SK-N-SH treated with all-trans-retinoic acid at 6 μM for 48 hours (cell line): ENCODE data around the gene CNTRL.
A peak's percentile ranks its signal among the peaks of the same experiment; 100 is the strongest.

Source experiments
- ATAC-seq: fragments of 200-7000 bp; cut with Tn5 transposase; 3 replicates; pipeline ENCODE4 v1.9.1; 2020; ENCODE audit warnings: mild to moderate bottlenecking, moderate library complexity
- BACH2 ChIP-seq: fragments of 250-450 bp; sonication (Bioruptor Pico); IDR thresholded peaks from 2 replicates; pipeline ENCODE4 v1.9.0; 2021; ENCODE audit warnings: mild to moderate bottlenecking, borderline replicate concordance
- CREB5 ChIP-seq: fragments of 250-450 bp; sonication (Bioruptor Pico); IDR thresholded peaks from 2 replicates; pipeline ENCODE4 v1.5.1; 2020; ENCODE audit warnings: low read depth, mild to moderate bottlenecking, moderate library complexity
- CSDC2 ChIP-seq: fragments of 250-450 bp; sonication (Bioruptor Pico); IDR thresholded peaks from 2 replicates; pipeline ENCODE4 v1.5.0; 2020; ENCODE audit warnings: mild to moderate bottlenecking, moderate library complexity
- CSRNP3 ChIP-seq: fragments of 250-450 bp; sonication (Bioruptor Pico); IDR thresholded peaks from 2 replicates; pipeline ENCODE4 v1.5.1; 2021; ENCODE audit warnings: mild to moderate bottlenecking, moderate library complexity
- ESRRG ChIP-seq: fragments of 250-450 bp; sonication (Bioruptor Pico); IDR thresholded peaks from 2 replicates; pipeline ENCODE4 v1.6.1; 2021; ENCODE audit warnings: mild to moderate bottlenecking
- GLIS3 ChIP-seq: fragments of 250-450 bp; sonication (Bioruptor Pico); IDR thresholded peaks from 2 replicates; pipeline ENCODE4 v1.5.0; 2020; ENCODE audit warnings: mild to moderate bottlenecking, moderate library complexity
- ISL1 ChIP-seq: fragments of 250-450 bp; sonication (Bioruptor Pico); IDR thresholded peaks from 2 replicates; pipeline ENCODE4 v2.1.2; 2022; ENCODE audit warnings: mild to moderate bottlenecking, moderate library complexity
- OSR1 ChIP-seq: fragments of 250-450 bp; sonication (Bioruptor Pico); IDR thresholded peaks from 2 replicates; pipeline ENCODE4 v1.8.0; 2022; ENCODE audit warnings: moderate library complexity, mild to moderate bottlenecking, inconsistent platforms
- PATZ1 ChIP-seq: fragments of 250-450 bp; sonication (Bioruptor Pico); IDR thresholded peaks from 2 replicates; pipeline ENCODE4 v1.8.0; 2020; ENCODE audit warnings: mild to moderate bottlenecking, moderate library complexity, borderline replicate concordance
- PPARA ChIP-seq: fragments of 250-450 bp; sonication (Bioruptor Pico); IDR thresholded peaks from 2 replicates; pipeline ENCODE4 v1.5.0; 2020; ENCODE audit warnings: mild to moderate bottlenecking, borderline replicate concordance
- RARB ChIP-seq: fragments of 250-450 bp; sonication (Bioruptor Pico); IDR thresholded peaks from 2 replicates; pipeline ENCODE4 v1.8.0; 2021; ENCODE audit warnings: mild to moderate bottlenecking, moderate library complexity
- SNAI2 ChIP-seq: fragments of 250-450 bp; sonication (Bioruptor Pico); IDR thresholded peaks from 2 replicates; pipeline ENCODE4 v1.5.0; 2020; ENCODE audit warnings: mild to moderate bottlenecking, moderate library complexity
- TCF4 ChIP-seq: fragments of 250-450 bp; sonication (Bioruptor Pico); IDR thresholded peaks from 2 replicates; pipeline ENCODE4 v1.8.0; 2021; ENCODE audit warnings: mild to moderate bottlenecking, moderate library complexity, borderline replicate concordance
- TOX ChIP-seq: fragments of 250-450 bp; sonication (Bioruptor Pico); IDR thresholded peaks from 2 replicates; pipeline ENCODE4 v1.8.0; 2021; ENCODE audit warnings: mild to moderate bottlenecking, moderate library complexity, borderline replicate concordance
- TSHZ2 ChIP-seq: fragments of 250-450 bp; sonication (Bioruptor Pico); IDR thresholded peaks from 2 replicates; pipeline ENCODE4 v1.5.0; 2020; ENCODE audit warnings: mild to moderate bottlenecking, moderate library complexity
- ZFP3 ChIP-seq: fragments of 250-450 bp; sonication (Bioruptor Pico); IDR thresholded peaks from 2 replicates; pipeline ENCODE4 v1.5.0; 2020; ENCODE audit warnings: mild to moderate bottlenecking, moderate library complexity
- ZFP30 ChIP-seq: fragments of 450-650 bp; formaldehyde crosslinking; IDR thresholded peaks from 2 replicates; pipeline ENCODE4 v1.5.0; 2022; ENCODE audit warnings: mild to moderate bottlenecking, moderate library complexity
- ZNF565 ChIP-seq: fragments of 450-650 bp; formaldehyde crosslinking; conservative IDR thresholded peaks from 2 replicates; pipeline ENCODE4 v1.5.0; 2020; ENCODE audit warnings: low read depth, mild to moderate bottlenecking, moderate library complexity
- ZNF70 ChIP-seq: fragments of 450-650 bp; formaldehyde crosslinking; IDR thresholded peaks from 2 replicates; pipeline ENCODE4 v1.5.0; 2020; ENCODE audit warnings: mild to moderate bottlenecking, moderate library complexity

The CNTRL gene

GRCh38 chr9:121197132-121197531 is 122.4 kb downstream of the CNTRL start:
- ATAC-seq: no peak
- no peak for TF ChIP-seq ESRRG (CRISPR knock-in tag)
- no peak for TF ChIP-seq ZFP30 (CRISPR knock-in tag)
- no peak for TF ChIP-seq TOX
- TF ChIP-seq OSR1 (CRISPR knock-in tag): no peak
- no peak for TF ChIP-seq CREB5
- TF ChIP-seq ZFP3: no peak
- TF ChIP-seq SNAI2 (CRISPR knock-in tag): no peak
- TF ChIP-seq CSRNP3 (CRISPR knock-in tag): no peak
- TF ChIP-seq ZNF70 (CRISPR knock-in tag): no peak
- TF ChIP-seq BACH2 (CRISPR knock-in tag): no peak
- TF ChIP-seq GLIS3 (CRISPR knock-in tag): no peak
- no peak for TF ChIP-seq RARB (CRISPR knock-in tag)
- no peak for TF ChIP-seq PPARA (CRISPR knock-in tag)
- no peak for TF ChIP-seq ISL1
- no peak for TF ChIP-seq ZNF565 (CRISPR knock-in tag)
- TF ChIP-seq CSDC2 (CRISPR knock-in tag): no peak

- no peak for ATAC-seq
- TF ChIP-seq OSR1 (CRISPR knock-in tag) (no peak), TCF4 (CRISPR knock-in tag) (no peak), ZFP30 (CRISPR knock-in tag) (no peak), TSHZ2 (CRISPR knock-in tag) (0 out of 2 replicates have a peak, but pooled peaks have one; percentile 40), PATZ1 (CRISPR knock-in tag) (no peak)
Observed at GRCh38 chr9:121198512-121199042, 123.8 kb downstream of the CNTRL start.

- no peak for ATAC-seq
Observed at GRCh38 chr9:121199921-121200320, 125.2 kb downstream of the CNTRL start.

More at GRCh38 chr9:121199921-121200320, 125.2 kb downstream of the CNTRL start:
- no peak for TF ChIP-seq PPARA (CRISPR knock-in tag)
- no peak for TF ChIP-seq RARB (CRISPR knock-in tag)
- no peak for TF ChIP-seq TSHZ2 (CRISPR knock-in tag)
- TF ChIP-seq ISL1: no peak
- no peak for TF ChIP-seq CREB5
- no peak for TF ChIP-seq CSDC2 (CRISPR knock-in tag)
- no peak for TF ChIP-seq GLIS3 (CRISPR knock-in tag)
- no peak for TF ChIP-seq ZFP30 (CRISPR knock-in tag)
- no peak for TF ChIP-seq ESRRG (CRISPR knock-in tag)
- TF ChIP-seq CSRNP3 (CRISPR knock-in tag): no peak
- TF ChIP-seq ZFP3: no peak
